ENCODE measurements around the gene AXIN1. TPM values are rescaled to one million over a fixed set of nuclear protein-coding genes. Genes with fewer than 3 reads are reported as not detected.
"Not testable (repeated sequence)": the region's sequence is repeated elsewhere in the genome, so short reads cannot be mapped to it uniquely, and the experiment has no call there.

AXIN1 gene
- polyA plus RNA-seq, 4 donors = 24.5 to 33.6 (median 27.6) TPM

- no peaks in the 10 kb centered on the region for H3K27me3 ChIP-seq (ENCODE audit: control insufficient read depth in 3 of 3, insufficient read depth in 3 of 3, low read length in 3 of 3)
- no peak overlapping the region for H3K4me3 ChIP-seq (ENCODE audit: low read depth in 1 of 3, low read length in 3 of 3)
- peaks cover 3 to 37% (median 3%) of the 10 kb centered on the region in 3 donors for H3K4me1 ChIP-seq (ENCODE audit: control insufficient read depth in 3 of 3, insufficient read depth in 2 of 3, low read depth in 1 of 3, low read length in 2 of 3)
- H3K27ac ChIP-seq (ENCODE audit: low read depth in 1 of 3, low read length in 2 of 3) = no peak overlapping the region
- H3K9me3 ChIP-seq (ENCODE audit: control insufficient read depth in 2 of 2, insufficient read depth in 1 of 2, low read depth in 1 of 2, low read length in 1 of 2) = no peaks in the 10 kb centered on the region
- WGBS, 3 donors = 85 to 93% (median 92%) methylated on average over 6 of the region's 6 CpGs
- peaks cover 0 to 27% (median 0%) of the 10 kb centered on the region in 3 donors for H3K36me3 ChIP-seq (ENCODE audit: control insufficient read depth in 3 of 3, insufficient read depth in 2 of 3, low read depth in 1 of 3, low read length in 3 of 3)
- no peak for FAIRE-seq
- DNase-seq = no peak
Observed at GRCh38 chr16:333406-334094, 19.0 kb downstream of the AXIN1 start.

- Histone ChIP-seq H3K36me3 (ENCODE audit: control insufficient read depth in 3 of 3, insufficient read depth in 2 of 3, low read depth in 1 of 3, low read length in 3 of 3) (peaks cover 0 to 20% (median 0%) of the 10 kb centered on the region in 3 donors), H3K4me1 (ENCODE audit: control insufficient read depth in 3 of 3, insufficient read depth in 2 of 3, low read depth in 1 of 3, low read length in 2 of 3) (peaks cover 6 to 47% (median 6%) of the 10 kb centered on the region in 3 donors), H3K4me3 (ENCODE audit: low read depth in 1 of 3, low read length in 3 of 3) (peak overlapping the region in 1 of 3 donors; percentile 1), H3K27ac (ENCODE audit: low read depth in 1 of 3, low read length in 2 of 3) (peak overlapping the region in 1 of 3 donors; percentile 76)
- FAIRE-seq; H3K27me3 ChIP-seq (ENCODE audit: control insufficient read depth in 3 of 3, insufficient read depth in 3 of 3, low read length in 3 of 3); H3K9me3 ChIP-seq (ENCODE audit: control insufficient read depth in 2 of 2, insufficient read depth in 1 of 2, low read depth in 1 of 2, low read length in 1 of 2): not testable (repeated sequence)
- peak in 1 of 2 donors; percentile 51 for DNase-seq
- 52 to 67% (median 61%) methylated on average over 5 to 6 of the region's 6 CpGs for WGBS, 3 donors
Observed at GRCh38 chr16:331181-331814, 21.2 kb downstream of the AXIN1 start.

GRCh38 chr16:330741-331140 lies 21.8 kb downstream of the AXIN1 start:
- no peak for FAIRE-seq
- Histone ChIP-seq H3K27me3 (ENCODE audit: control insufficient read depth in 3 of 3, insufficient read depth in 3 of 3, low read length in 3 of 3) (no peaks in the 10 kb centered on the region), H3K27ac (ENCODE audit: low read depth in 1 of 3, low read length in 2 of 3) (peak overlapping the region in 1 of 3 donors; percentile 76), H3K9me3 (ENCODE audit: control insufficient read depth in 2 of 2, insufficient read depth in 1 of 2, low read depth in 1 of 2, low read length in 1 of 2) (no peaks in the 10 kb centered on the region), H3K4me3 (ENCODE audit: low read depth in 1 of 3, low read length in 3 of 3) (no peak overlapping the region), H3K4me1 (ENCODE audit: control insufficient read depth in 3 of 3, insufficient read depth in 2 of 3, low read depth in 1 of 3, low read length in 2 of 3) (peaks cover 6 to 47% (median 6%) of the 10 kb centered on the region in 3 donors), H3K36me3 (ENCODE audit: control insufficient read depth in 3 of 3, insufficient read depth in 2 of 3, low read depth in 1 of 3, low read length in 3 of 3) (peaks cover 0 to 18% (median 0%) of the 10 kb centered on the region in 3 donors)
- WGBS, 3 donors = 33 to 59% (median 41%) methylated on average over 2 of the region's 2 CpGs
- DNase-seq = peak in 1 of 2 donors; percentile 78

DNA sequence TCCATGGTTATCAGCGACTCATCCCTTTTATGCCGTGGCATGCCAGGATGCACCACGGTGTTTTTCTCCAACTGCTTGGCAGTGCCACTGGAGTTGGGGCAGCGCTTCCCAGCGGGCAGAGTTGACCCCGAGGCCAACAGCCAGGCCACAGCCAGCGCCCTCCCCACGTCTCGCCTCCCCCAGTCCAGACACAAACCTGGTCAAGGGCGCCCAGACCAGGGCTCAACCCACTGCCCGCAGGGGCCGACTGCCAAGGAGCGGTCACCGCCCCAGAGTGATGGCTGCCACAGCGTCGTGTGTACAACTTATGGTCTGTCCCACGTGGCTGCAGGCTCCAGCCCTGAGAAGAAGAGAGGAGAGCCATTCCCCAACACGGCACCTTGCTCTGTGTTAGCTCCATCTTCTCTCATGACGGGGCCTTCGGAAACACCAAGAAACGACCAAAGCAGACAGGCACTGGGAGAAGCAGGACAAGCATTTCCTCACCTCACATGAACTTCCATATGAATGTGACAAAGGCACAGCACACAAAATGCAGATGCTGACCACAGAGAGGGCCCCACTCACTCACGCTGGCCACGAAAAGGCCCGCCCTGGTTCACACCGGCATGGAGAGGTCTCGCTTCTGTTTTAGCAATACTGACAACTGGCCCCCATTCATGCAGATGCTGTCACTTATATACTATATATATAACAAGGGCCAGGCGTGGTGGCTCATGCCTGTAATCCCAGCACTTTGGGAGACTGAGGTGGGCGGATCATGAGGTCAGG lies 27.0 kb downstream of the AXIN1 start:
- Histone ChIP-seq H3K9me3 (ENCODE audit: control insufficient read depth in 2 of 2, insufficient read depth in 1 of 2, low read depth in 1 of 2, low read length in 1 of 2) (peaks cover 0 to 9% of the 10 kb centered on the region in 2 donors), H3K27me3 (ENCODE audit: control insufficient read depth in 3 of 3, insufficient read depth in 3 of 3, low read length in 3 of 3) (no peaks in the 10 kb centered on the region), H3K36me3 (ENCODE audit: control insufficient read depth in 3 of 3, insufficient read depth in 2 of 3, low read depth in 1 of 3, low read length in 3 of 3) (peaks cover 0 to 52% (median 0%) of the 10 kb centered on the region in 3 donors), H3K4me1 (ENCODE audit: control insufficient read depth in 3 of 3, insufficient read depth in 2 of 3, low read depth in 1 of 3, low read length in 2 of 3) (peaks cover 3 to 47% (median 9%) of the 10 kb centered on the region in 3 donors), H3K27ac (ENCODE audit: low read depth in 1 of 3, low read length in 2 of 3) (peak overlapping the region; percentile 16 to 66 (median 21)), H3K4me3 (ENCODE audit: low read depth in 1 of 3, low read length in 3 of 3) (no peak overlapping the region)
- FAIRE-seq (no peak), DNase-seq (no peak)
- 81 to 86% (median 83%) methylated on average over 26 to 28 of the region's 28 CpGs for WGBS, 3 donors

GRCh38 chr16:324451-325334 lies 27.8 kb downstream of the AXIN1 start:
- Histone ChIP-seq H3K27ac (ENCODE audit: low read depth in 1 of 3, low read length in 2 of 3) (peak overlapping the region; percentile 21 to 66 (median 42)), H3K36me3 (ENCODE audit: control insufficient read depth in 3 of 3, insufficient read depth in 2 of 3, low read depth in 1 of 3, low read length in 3 of 3) (peaks cover 0 to 52% (median 0%) of the 10 kb centered on the region in 3 donors), H3K9me3 (ENCODE audit: control insufficient read depth in 2 of 2, insufficient read depth in 1 of 2, low read depth in 1 of 2, low read length in 1 of 2) (peaks cover 0 to 9% of the 10 kb centered on the region in 2 donors), H3K4me3 (ENCODE audit: low read depth in 1 of 3, low read length in 3 of 3) (no peak overlapping the region), H3K4me1 (ENCODE audit: control insufficient read depth in 3 of 3, insufficient read depth in 2 of 3, low read depth in 1 of 3, low read length in 2 of 3) (peaks cover 3 to 40% (median 9%) of the 10 kb centered on the region in 3 donors), H3K27me3 (ENCODE audit: control insufficient read depth in 3 of 3, insufficient read depth in 3 of 3, low read length in 3 of 3) (no peaks in the 10 kb centered on the region)
- DNase-seq (peak; percentile 55 to 69), FAIRE-seq (no peak)
- 41 to 57% (median 45%) methylated on average over 54 to 55 of the region's 55 CpGs for WGBS, 3 donors

DNA sequence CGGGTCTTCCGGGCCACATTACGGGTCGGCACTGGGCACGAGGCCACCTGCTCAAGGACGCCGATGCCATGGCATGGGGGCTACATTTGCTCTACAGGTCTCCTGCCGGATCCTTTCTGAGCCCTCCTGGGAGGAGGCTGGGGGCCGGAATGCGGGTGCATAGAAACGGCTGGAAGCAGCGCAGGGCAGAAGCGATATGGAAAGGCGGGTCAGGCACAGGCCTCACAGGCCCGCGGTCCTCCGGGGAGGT lies 28.4 kb downstream of the AXIN1 start:
- H3K36me3 ChIP-seq (ENCODE audit: control insufficient read depth in 3 of 3, insufficient read depth in 2 of 3, low read depth in 1 of 3, low read length in 3 of 3) = peaks cover 0 to 58% (median 0%) of the 10 kb centered on the region in 3 donors
- H3K27me3 ChIP-seq (ENCODE audit: control insufficient read depth in 3 of 3, insufficient read depth in 3 of 3, low read length in 3 of 3) = no peaks in the 10 kb centered on the region
- no peak overlapping the region for H3K4me3 ChIP-seq (ENCODE audit: low read depth in 1 of 3, low read length in 3 of 3)
- 80 to 90% (median 89%) methylated on average over 17 of the region's 17 CpGs for WGBS, 3 donors
- FAIRE-seq = no peak
- peaks cover 0 to 9% of the 10 kb centered on the region in 2 donors for H3K9me3 ChIP-seq (ENCODE audit: control insufficient read depth in 2 of 2, insufficient read depth in 1 of 2, low read depth in 1 of 2, low read length in 1 of 2)
- peaks cover 3 to 40% (median 9%) of the 10 kb centered on the region in 3 donors for H3K4me1 ChIP-seq (ENCODE audit: control insufficient read depth in 3 of 3, insufficient read depth in 2 of 3, low read depth in 1 of 3, low read length in 2 of 3)
- H3K27ac ChIP-seq (ENCODE audit: low read depth in 1 of 3, low read length in 2 of 3) = peak overlapping the region in 1 of 3 donors; percentile 42
- no peak for DNase-seq

DNA sequence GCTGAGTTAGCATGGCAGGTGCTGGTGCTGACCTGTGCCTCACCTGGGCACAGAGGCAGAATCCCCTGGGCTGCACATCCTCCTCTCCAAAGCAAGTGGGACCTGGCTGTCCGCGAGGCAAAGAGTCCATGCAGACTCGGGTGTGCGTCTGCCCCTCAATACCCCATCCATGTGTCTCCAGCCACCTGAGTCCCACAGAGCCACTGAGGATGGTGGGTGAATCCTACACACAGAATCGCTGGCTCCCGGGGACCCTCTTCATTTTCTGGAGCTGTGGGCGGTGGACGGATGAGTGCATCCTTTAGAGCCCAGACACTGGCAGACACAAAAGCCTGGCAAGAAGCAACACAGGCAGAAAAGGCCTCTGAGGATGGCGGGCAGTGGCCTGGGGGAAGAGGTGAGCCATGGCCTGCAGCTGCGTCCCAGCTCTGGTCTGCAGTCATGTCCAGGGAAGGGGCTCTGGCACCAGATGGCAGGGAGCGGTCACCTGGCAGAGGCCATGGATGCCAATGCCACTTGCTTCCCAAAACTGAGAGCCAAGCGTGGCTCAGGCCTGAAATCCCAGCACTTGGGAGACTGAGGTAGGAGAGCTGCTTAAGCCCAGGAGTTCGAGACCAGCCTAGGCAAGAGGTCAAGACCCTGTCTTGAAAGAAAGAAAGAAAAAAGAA lies 29.9 kb downstream of the AXIN1 start:
- DNase-seq = no peak
- peaks cover 0 to 64% (median 2%) of the 10 kb centered on the region in 3 donors for H3K36me3 ChIP-seq (ENCODE audit: control insufficient read depth in 3 of 3, insufficient read depth in 2 of 3, low read depth in 1 of 3, low read length in 3 of 3)
- H3K4me3 ChIP-seq (ENCODE audit: low read depth in 1 of 3, low read length in 3 of 3) = no peak overlapping the region
- H3K4me1 ChIP-seq (ENCODE audit: control insufficient read depth in 3 of 3, insufficient read depth in 2 of 3, low read depth in 1 of 3, low read length in 2 of 3) = peaks cover 0 to 26% (median 6%) of the 10 kb centered on the region in 3 donors
- WGBS, 3 donors = 91 to 94% (median 91%) methylated on average over 13 of the region's 13 CpGs
- H3K9me3 ChIP-seq (ENCODE audit: control insufficient read depth in 2 of 2, insufficient read depth in 1 of 2, low read depth in 1 of 2, low read length in 1 of 2) = peaks cover 0 to 9% of the 10 kb centered on the region in 2 donors
- no peak for FAIRE-seq
- H3K27me3 ChIP-seq (ENCODE audit: control insufficient read depth in 3 of 3, insufficient read depth in 3 of 3, low read length in 3 of 3) = no peaks in the 10 kb centered on the region
- H3K27ac ChIP-seq (ENCODE audit: low read depth in 1 of 3, low read length in 2 of 3) = no peak overlapping the region
